Upper lobe of left lung (tissue), 6 donors: ENCODE data around the gene DISC1. TPM values are rescaled to one million over a fixed set of nuclear protein-coding genes. Genes with fewer than 3 reads are reported as not detected.
"Not testable (repeated sequence)": the region's sequence is repeated elsewhere in the genome, so short reads cannot be mapped to it uniquely, and the experiment has no call there.

ENCODE experiments used
- ATAC-seq, 2 donors: fragments of 200-7000 bp; cut with Tn5 transposase; one replicate each; pipeline ENCODE4 v1.9.1; 2022; ENCODE audit warnings: mild to moderate bottlenecking in 2 of 2, moderate library complexity in 2 of 2; ENCODE audit not compliant: low FRiP score in 2 of 2
- DNase-seq, 2 donors: peaks; one replicate each; pipeline ENCODE4 v3.0.0-alpha.2; 2019 to 2020
- H3K27ac ChIP-seq, 4 donors: fragments of 200-600 bp; sonication (generic); one replicate each; pipeline ENCODE4 v1.5.1; 2016 to 2019
- H3K27me3 ChIP-seq, 4 donors: fragments of 200-600 bp; sonication (generic); one replicate each; pipeline ENCODE4 v1.5.1; 2017 to 2019
- H3K36me3 ChIP-seq, 4 donors: fragments of 200-600 bp; sonication (generic); one replicate each; pipeline ENCODE4 v1.5.1; 2016 to 2019
- H3K4me1 ChIP-seq, 4 donors: fragments of 200-600 bp; sonication (generic); one replicate each; pipeline ENCODE4 v1.5.1; 2018 to 2019
- H3K4me3 ChIP-seq, 4 donors: fragments of 200-600 bp; sonication (generic); one replicate each; pipeline ENCODE4 v1.5.1; 2017 to 2019; ENCODE audit warnings: mild to moderate bottlenecking in 2 of 4, moderate library complexity in 1 of 4
- H3K9me3 ChIP-seq, 4 donors: fragments of 200-600 bp; sonication (generic); one replicate each; pipeline ENCODE4 v1.5.1; 2018 to 2019
- CTCF ChIP-seq, 6 experiments: fragments of 450-650 bp in 4 of 6; fragments of 200-600 bp in 2 of 6; sonication (generic) in 2 of 6; IDR thresholded peaks; one replicate each; pipeline ENCODE4 v1.5.1; 2016 to 2019; ENCODE audit warnings: antibody characterized with exemption in 6 of 6
- EP300 ChIP-seq, 4 donors: sonication (generic); formaldehyde crosslinking; IDR thresholded peaks; one replicate each; pipeline ENCODE4 v1.5.1; 2017; ENCODE audit warnings: antibody characterized with exemption in 4 of 4, control low read depth in 2 of 4
- POLR2A ChIP-seq, 4 donors: fragments of 450-650 bp; IDR thresholded peaks; one replicate each; pipeline ENCODE4 v1.5.1; 2016 to 2017; ENCODE audit warnings: antibody characterized with exemption in 4 of 4, mild to moderate bottlenecking in 2 of 4
- POLR2AphosphoS5 ChIP-seq, 2 donors: sonication (generic); formaldehyde crosslinking; IDR thresholded peaks; one replicate each; pipeline ENCODE4 v1.5.1; 2017; ENCODE audit warnings: antibody characterized with exemption in 2 of 2
- WGBS, 2 donors: methylation state at CpG; one replicate each; pipeline ENCODE4 v1.1.5; 2017 to 2018; 5-methylcytosine and 5-hydroxymethylcytosine counted together
- total RNA-seq, 6 donors: library from RNA; depleted of rRNA in 4 of 6; stranded (reverse); fragments of >200 nt in 4 of 6; gene quantifications; one replicate each; pipeline versions ENCODE4 v1.1.0 to v1.2.1, GENCODE V29; 2016 to 2021
- donor health status: DM: no; HTN: no; CAD: no; lungs with moderate emphysema.
- donor health status: DM: no; HTN: yes; CAD: no; lungs with severe emphysema.

Gene DISC1
- total RNA-seq, 6 donors from 2014 or later, result 6.1 to 16.8 (median 10.5) TPM

- DNase-seq (no peak), ATAC-seq (no peak)
- no peaks in the 10 kb centered on the region for H3K27me3 ChIP-seq
- peaks cover 0 to 12% (median 5%) of the 10 kb centered on the region in 4 donors for H3K4me1 ChIP-seq
- no peak overlapping the region for H3K4me3 ChIP-seq
- no peak for TF ChIP-seq CTCF (IDR thresholded peaks at IDR 0.05)
- no peak for TF ChIP-seq POLR2A (IDR thresholded peaks at IDR 0.05)
- TF ChIP-seq EP300 (IDR thresholded peaks at IDR 0.05), result no peak
- TF ChIP-seq POLR2AphosphoS5 (IDR thresholded peaks at IDR 0.05), result no peak
- no peaks in the 10 kb centered on the region for H3K9me3 ChIP-seq
- WGBS, 2 donors, result 87 to 94% methylated on average over 4 of the region's 4 CpGs
- no peaks in the 10 kb centered on the region for H3K36me3 ChIP-seq
- H3K27ac ChIP-seq, result no peak overlapping the region
These were observed 312.5 kb downstream of the DISC1 start for GRCh38 chr1:231939118-231939517.

- H3K27ac ChIP-seq, result no peak overlapping the region
- H3K4me3 ChIP-seq, result no peak overlapping the region
- ATAC-seq (no peak), DNase-seq (no peak)
- H3K27me3 ChIP-seq, result no peaks in the 10 kb centered on the region
- no peaks in the 10 kb centered on the region for H3K36me3 ChIP-seq
- H3K9me3 ChIP-seq, result no peaks in the 10 kb centered on the region
- H3K4me1 ChIP-seq, result peaks cover 0 to 9% (median 4%) of the 10 kb centered on the region in 4 donors
- 72 to 82% methylated on average over 6 to 7 of the region's 7 CpGs for WGBS, 2 donors
- TF ChIP-seq POLR2A (IDR thresholded peaks at IDR 0.05) (no peak), CTCF (IDR thresholded peaks at IDR 0.05) (no peak), POLR2AphosphoS5 (IDR thresholded peaks at IDR 0.05) (no peak), EP300 (IDR thresholded peaks at IDR 0.05) (no peak)
These were observed 313.5 kb downstream of the DISC1 start for GRCh38 chr1:231940116-231940515.

GRCh38 chr1:231940701-231941100 is 314.1 kb downstream of the DISC1 start:
- 88 to 91% methylated on average over 6 of the region's 6 CpGs for WGBS, 2 donors
- TF ChIP-seq CTCF (IDR thresholded peaks at IDR 0.05), result no peak
- no peak for TF ChIP-seq POLR2A (IDR thresholded peaks at IDR 0.05)
- TF ChIP-seq POLR2AphosphoS5 (IDR thresholded peaks at IDR 0.05), result no peak
- TF ChIP-seq EP300 (IDR thresholded peaks at IDR 0.05), result no peak
- DNase-seq (no peak), ATAC-seq (no peak)
- Histone ChIP-seq H3K4me1 (peaks cover 0 to 9% (median 4%) of the 10 kb centered on the region in 4 donors), H3K4me3 (no peak overlapping the region), H3K27me3 (no peaks in the 10 kb centered on the region), H3K27ac (no peak overlapping the region), H3K9me3 (no peaks in the 10 kb centered on the region), H3K36me3 (no peaks in the 10 kb centered on the region)

- H3K4me3 ChIP-seq, result no peak overlapping the region
- TF ChIP-seq CTCF (IDR thresholded peaks at IDR 0.05) (no peak), POLR2A (IDR thresholded peaks at IDR 0.05) (no peak), EP300 (IDR thresholded peaks at IDR 0.05) (no peak), POLR2AphosphoS5 (IDR thresholded peaks at IDR 0.05) (no peak)
- no peaks in the 10 kb centered on the region for H3K27me3 ChIP-seq
- no peak for DNase-seq
- no peaks in the 10 kb centered on the region for H3K9me3 ChIP-seq
- H3K27ac ChIP-seq, result no peak overlapping the region
- no peak for ATAC-seq
- no peaks in the 10 kb centered on the region for H3K4me1 ChIP-seq
- no peaks in the 10 kb centered on the region for H3K36me3 ChIP-seq
- WGBS, 2 donors, result 91 to 96% methylated on average over 3 of the region's 3 CpGs
These were observed 316.5 kb downstream of the DISC1 start for GRCh38 chr1:231943084-231943483.

GRCh38 chr1:231948102-231948501 is 321.5 kb downstream of the DISC1 start:
- ATAC-seq, H3K4me3 ChIP-seq, H3K36me3 ChIP-seq, H3K9me3 ChIP-seq, DNase-seq, H3K27ac ChIP-seq, H3K27me3 ChIP-seq, H3K4me1 ChIP-seq: not testable (repeated sequence)
- WGBS, 2 donors, result 80 to 90% methylated on average over 5 of the region's 5 CpGs
